ENCODE data around the gene F12. TPM values are rescaled to one million over a fixed set of nuclear protein-coding genes. Genes with fewer than 3 reads are reported as not detected.
A peak's percentile ranks its signal among the peaks of the same experiment; 100 is the strongest.

Gene F12
- total RNA-seq, 1 donor from 2014 or later, result 1.4 TPM

GRCh38 chr5:177427919-177428573 is 18.7 kb upstream of the F12 start:
- Mint-ChIP-seq H3K4me3 (ENCODE audit: unreplicated experiment) (peak overlapping the region; percentile 91), H3K9me3 (ENCODE audit: unreplicated experiment) (no peaks in the 10 kb centered on the region), H3K27ac (ENCODE audit: unreplicated experiment) (no peak overlapping the region), H3K27me3 (ENCODE audit: unreplicated experiment) (peaks cover 7% of the 10 kb centered on the region), H3K4me1 (ENCODE audit: unreplicated experiment) (peaks cover 17% of the 10 kb centered on the region), H3K36me3 (ENCODE audit: low read depth, unreplicated experiment) (no peaks in the 10 kb centered on the region)
- DNase-seq (ENCODE audit: low spot score), result no peak
- TF ChIP-seq, protein P1, sequence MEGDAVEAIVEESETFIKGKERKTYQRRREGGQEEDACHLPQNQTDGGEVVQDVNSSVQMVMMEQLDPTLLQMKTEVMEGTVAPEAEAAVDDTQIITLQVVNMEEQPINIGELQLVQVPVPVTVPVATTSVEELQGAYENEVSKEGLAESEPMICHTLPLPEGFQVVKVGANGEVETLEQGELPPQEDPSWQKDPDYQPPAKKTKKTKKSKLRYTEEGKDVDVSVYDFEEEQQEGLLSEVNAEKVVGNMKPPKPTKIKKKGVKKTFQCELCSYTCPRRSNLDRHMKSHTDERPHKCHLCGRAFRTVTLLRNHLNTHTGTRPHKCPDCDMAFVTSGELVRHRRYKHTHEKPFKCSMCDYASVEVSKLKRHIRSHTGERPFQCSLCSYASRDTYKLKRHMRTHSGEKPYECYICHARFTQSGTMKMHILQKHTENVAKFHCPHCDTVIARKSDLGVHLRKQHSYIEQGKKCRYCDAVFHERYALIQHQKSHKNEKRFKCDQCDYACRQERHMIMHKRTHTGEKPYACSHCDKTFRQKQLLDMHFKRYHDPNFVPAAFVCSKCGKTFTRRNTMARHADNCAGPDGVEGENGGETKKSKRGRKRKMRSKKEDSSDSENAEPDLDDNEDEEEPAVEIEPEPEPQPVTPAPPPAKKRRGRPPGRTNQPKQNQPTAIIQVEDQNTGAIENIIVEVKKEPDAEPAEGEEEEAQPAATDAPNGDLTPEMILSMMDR (IDR thresholded peaks at IDR 0.05; ENCODE audit: unreplicated experiment), result no peak

- TF ChIP-seq, protein P1 (IDR thresholded peaks at IDR 0.05; ENCODE audit: unreplicated experiment), result no peak
- H3K9me3 Mint-ChIP-seq (ENCODE audit: unreplicated experiment), result no peaks in the 10 kb centered on the region
- no peaks in the 10 kb centered on the region for H3K36me3 Mint-ChIP-seq (ENCODE audit: low read depth, unreplicated experiment)
- peak overlapping the region; percentile 91 for H3K4me3 Mint-ChIP-seq (ENCODE audit: unreplicated experiment)
- DNase-seq (ENCODE audit: low spot score), result no peak
- H3K4me1 Mint-ChIP-seq (ENCODE audit: unreplicated experiment), result peaks cover 17% of the 10 kb centered on the region
- H3K27me3 Mint-ChIP-seq (ENCODE audit: unreplicated experiment), result peaks cover 7% of the 10 kb centered on the region
- peak overlapping the region; percentile 74 for H3K27ac Mint-ChIP-seq (ENCODE audit: unreplicated experiment)
Observed at GRCh38 chr5:177427211-177427822, 18.0 kb upstream of the F12 start.

GRCh38 chr5:177426566-177427210 is 17.3 kb upstream of the F12 start, which contains the start of gene GRK6:
Gene GRK6 (plus strand): TSS chr5:177426676. CDS start chr5:177426846, 170 bp downstream.
- peaks cover 7% of the 10 kb centered on the region for H3K27me3 Mint-ChIP-seq (ENCODE audit: unreplicated experiment)
- peaks cover 17% of the 10 kb centered on the region for H3K4me1 Mint-ChIP-seq (ENCODE audit: unreplicated experiment)
- H3K4me3 Mint-ChIP-seq (ENCODE audit: unreplicated experiment), result peak within 1 kb of the TSS; percentile 93
- TF ChIP-seq, protein P1 (IDR thresholded peaks at IDR 0.05; ENCODE audit: unreplicated experiment), result no peak
- DNase-seq (ENCODE audit: low spot score), result no peak
- H3K9me3 Mint-ChIP-seq (ENCODE audit: unreplicated experiment), result no peaks in the 10 kb centered on the region
- peak within 1 kb of the TSS; percentile 98 for H3K27ac Mint-ChIP-seq (ENCODE audit: unreplicated experiment)
- H3K36me3 Mint-ChIP-seq (ENCODE audit: low read depth, unreplicated experiment), result no peaks in the 10 kb centered on the region

DNA sequence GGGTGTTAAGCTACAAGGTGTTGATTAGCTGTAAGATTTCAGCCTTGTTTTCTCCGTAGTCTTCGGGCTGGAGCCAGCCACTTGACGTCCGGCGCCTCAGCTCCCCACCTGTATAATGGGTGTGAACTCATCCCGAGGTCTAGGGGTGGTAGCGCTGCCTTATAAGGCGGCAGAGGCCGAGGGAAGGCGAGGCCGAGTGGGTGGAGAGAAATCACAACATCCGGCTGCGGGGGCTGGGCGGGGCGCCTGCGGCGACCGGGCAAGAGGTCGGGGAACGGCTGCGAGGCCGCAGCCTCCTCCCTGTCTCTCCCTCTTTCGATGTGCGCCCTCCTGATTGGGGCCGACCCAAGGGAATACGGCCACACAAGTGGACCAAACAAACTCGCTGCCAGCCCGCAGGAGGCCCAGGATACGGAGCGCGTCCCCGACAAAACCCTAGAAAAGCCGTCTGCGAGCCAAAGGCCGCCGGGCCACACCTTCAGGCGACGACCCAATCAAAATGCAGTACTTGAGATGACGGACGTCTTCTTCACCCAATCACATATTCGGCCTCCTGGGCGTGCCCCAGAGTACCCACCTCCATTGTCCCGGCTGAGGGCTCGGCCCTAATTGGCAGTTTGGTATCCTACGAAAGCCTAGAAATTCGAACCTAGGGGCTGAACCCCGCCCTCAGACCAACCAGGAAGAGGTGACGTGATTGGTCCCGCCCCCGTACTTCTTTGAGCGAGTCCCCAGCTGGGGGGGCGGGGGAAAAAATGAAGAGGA is 16.6 kb upstream of the F12 start:
- TF ChIP-seq, protein P1 (IDR thresholded peaks at IDR 0.05; ENCODE audit: unreplicated experiment), result no peak
- Mint-ChIP-seq H3K27ac (ENCODE audit: unreplicated experiment) (peak overlapping the region; percentile 98), H3K36me3 (ENCODE audit: low read depth, unreplicated experiment) (no peaks in the 10 kb centered on the region), H3K4me3 (ENCODE audit: unreplicated experiment) (peak overlapping the region; percentile 93), H3K4me1 (ENCODE audit: unreplicated experiment) (peaks cover 17% of the 10 kb centered on the region), H3K27me3 (ENCODE audit: unreplicated experiment) (peaks cover 7% of the 10 kb centered on the region), H3K9me3 (ENCODE audit: unreplicated experiment) (no peaks in the 10 kb centered on the region)
- peak; percentile 97 for DNase-seq (ENCODE audit: low spot score)
